HG03575 (cell line): ENCODE results near the gene PROX1.
"Not testable (repeated sequence)": the region's sequence is repeated elsewhere in the genome, so short reads cannot be mapped to it uniquely, and the experiment has no call there.

ENCODE experiments used
- ATAC-seq: cut with Tn5 transposase; IDR thresholded peaks from one replicate; pipeline ENCODE4 v1.9.1; 2021; ENCODE audit not compliant: unreplicated experiment, insufficient number of reproducible peaks, low FRiP score; ENCODE audit errors: extremely low read depth

PROX1 gene

DNA sequence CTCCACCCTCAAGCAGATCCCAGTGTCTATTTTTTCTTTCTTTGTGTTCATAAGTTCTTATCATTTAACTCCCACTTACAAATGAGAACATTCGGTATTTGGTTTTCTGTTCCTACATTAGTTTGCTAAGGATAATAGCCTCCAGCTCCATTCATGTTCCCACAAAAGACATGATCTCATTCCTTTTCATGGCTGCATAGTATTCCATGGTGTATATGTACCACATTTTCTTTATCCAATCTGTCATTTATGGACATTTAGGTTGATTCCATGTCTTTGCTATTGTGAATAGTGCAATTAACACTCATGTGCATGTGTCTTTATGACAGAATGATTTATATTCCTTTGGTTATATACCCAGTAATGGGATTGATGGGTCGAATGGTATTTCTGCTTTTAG is 101.2 kb downstream of the PROX1 start:
- not testable (repeated sequence) for ATAC-seq
